GM12872 (cell line): ENCODE results near the gene RHOF.

Experiments used
- CTCF ChIP-seq: IDR thresholded peaks from 3 replicates; pipeline ENCODE4 v1.5.1; 2011; ENCODE audit warnings: low read depth, mild to moderate bottlenecking, low read length, moderate library complexity; ENCODE audit not compliant: insufficient read depth

The RHOF gene

GRCh38 chr12:121770813-121771625, 22.5 kb downstream of the RHOF start:
- no peak for TF ChIP-seq CTCF

GRCh38 chr12:121770388-121770787, 23.1 kb downstream of the RHOF start:
- TF ChIP-seq CTCF: no peak

GRCh38 chr12:121769831-121770301, 23.6 kb downstream of the RHOF start:
- TF ChIP-seq CTCF: no peak

GRCh38 chr12:121769297-121769830, 24.1 kb downstream of the RHOF start:
- no peak for TF ChIP-seq CTCF

- TF ChIP-seq CTCF: no peak
Measured at GRCh38 chr12:121767525-121768016, 25.9 kb downstream of the RHOF start.

- no peak for TF ChIP-seq CTCF
Measured at GRCh38 chr12:121766290-121767039, 27.0 kb downstream of the RHOF start.

- TF ChIP-seq CTCF: no peak
Measured at GRCh38 chr12:121765573-121765972, 27.9 kb downstream of the RHOF start.
